ENCODE results near the gene PYCR2. TPM values are rescaled to one million over a fixed set of nuclear protein-coding genes. Genes with fewer than 3 reads are reported as not detected.
"Not testable (repeated sequence)": the region's sequence is repeated elsewhere in the genome, so short reads cannot be mapped to it uniquely, and the experiment has no call there.

Gene PYCR2
- total RNA-seq, 4 donors from 2014 or later: 28.8 to 53.8 (median 43.3) TPM

DNA sequence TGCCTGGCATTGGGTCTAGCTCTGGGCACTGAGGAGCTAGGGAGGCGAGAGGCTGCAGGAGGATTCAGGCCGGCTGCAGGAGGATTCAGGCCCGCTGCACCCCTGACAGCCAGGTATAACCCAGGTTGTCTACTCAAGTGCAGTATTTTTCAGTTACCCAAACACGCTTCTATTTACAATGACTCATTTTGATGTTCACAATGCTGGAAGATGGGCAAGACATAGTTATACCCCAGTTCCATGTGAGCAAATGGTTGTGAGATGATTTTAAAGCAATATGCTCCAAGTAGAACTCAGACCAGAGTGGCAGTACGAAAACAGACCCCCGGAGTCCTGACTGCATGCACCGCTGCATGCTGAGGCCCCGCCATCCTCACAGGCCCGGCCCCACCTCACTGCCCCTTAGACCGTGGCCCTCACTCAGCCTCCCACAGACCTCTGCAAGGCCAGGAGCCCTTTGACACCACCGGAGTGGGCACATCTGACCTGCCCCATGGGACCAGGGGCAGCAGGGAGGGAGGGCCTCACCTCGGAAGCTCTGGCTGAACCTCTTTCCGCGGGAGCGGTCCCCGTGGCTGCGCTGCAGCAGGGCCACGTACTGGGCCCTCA lies 35.7 kb downstream of the PYCR2 start:
- Histone ChIP-seq H3K4me1 (peaks cover 2% of the 10 kb centered on the region), H3K36me3 (no peaks in the 10 kb centered on the region), H3K27me3 (no peaks in the 10 kb centered on the region), H3K27ac (no peak overlapping the region), H3K9me3 (no peaks in the 10 kb centered on the region), H3K4me3 (no peak overlapping the region)
- DNase-seq (ENCODE audit: low spot score in 2 of 2): no peak
- no peak for TF ChIP-seq POLR2A (IDR thresholded peaks at IDR 0.05)
- TF ChIP-seq, protein P1, sequence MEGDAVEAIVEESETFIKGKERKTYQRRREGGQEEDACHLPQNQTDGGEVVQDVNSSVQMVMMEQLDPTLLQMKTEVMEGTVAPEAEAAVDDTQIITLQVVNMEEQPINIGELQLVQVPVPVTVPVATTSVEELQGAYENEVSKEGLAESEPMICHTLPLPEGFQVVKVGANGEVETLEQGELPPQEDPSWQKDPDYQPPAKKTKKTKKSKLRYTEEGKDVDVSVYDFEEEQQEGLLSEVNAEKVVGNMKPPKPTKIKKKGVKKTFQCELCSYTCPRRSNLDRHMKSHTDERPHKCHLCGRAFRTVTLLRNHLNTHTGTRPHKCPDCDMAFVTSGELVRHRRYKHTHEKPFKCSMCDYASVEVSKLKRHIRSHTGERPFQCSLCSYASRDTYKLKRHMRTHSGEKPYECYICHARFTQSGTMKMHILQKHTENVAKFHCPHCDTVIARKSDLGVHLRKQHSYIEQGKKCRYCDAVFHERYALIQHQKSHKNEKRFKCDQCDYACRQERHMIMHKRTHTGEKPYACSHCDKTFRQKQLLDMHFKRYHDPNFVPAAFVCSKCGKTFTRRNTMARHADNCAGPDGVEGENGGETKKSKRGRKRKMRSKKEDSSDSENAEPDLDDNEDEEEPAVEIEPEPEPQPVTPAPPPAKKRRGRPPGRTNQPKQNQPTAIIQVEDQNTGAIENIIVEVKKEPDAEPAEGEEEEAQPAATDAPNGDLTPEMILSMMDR (IDR thresholded peaks at IDR 0.05): no peak
- no peak for TF ChIP-seq EP300 (IDR thresholded peaks at IDR 0.05)
- TF ChIP-seq POLR2AphosphoS5 (IDR thresholded peaks at IDR 0.05): no peak
- WGBS: 92% methylated on average over 5 of the region's 18 CpGs

DNA sequence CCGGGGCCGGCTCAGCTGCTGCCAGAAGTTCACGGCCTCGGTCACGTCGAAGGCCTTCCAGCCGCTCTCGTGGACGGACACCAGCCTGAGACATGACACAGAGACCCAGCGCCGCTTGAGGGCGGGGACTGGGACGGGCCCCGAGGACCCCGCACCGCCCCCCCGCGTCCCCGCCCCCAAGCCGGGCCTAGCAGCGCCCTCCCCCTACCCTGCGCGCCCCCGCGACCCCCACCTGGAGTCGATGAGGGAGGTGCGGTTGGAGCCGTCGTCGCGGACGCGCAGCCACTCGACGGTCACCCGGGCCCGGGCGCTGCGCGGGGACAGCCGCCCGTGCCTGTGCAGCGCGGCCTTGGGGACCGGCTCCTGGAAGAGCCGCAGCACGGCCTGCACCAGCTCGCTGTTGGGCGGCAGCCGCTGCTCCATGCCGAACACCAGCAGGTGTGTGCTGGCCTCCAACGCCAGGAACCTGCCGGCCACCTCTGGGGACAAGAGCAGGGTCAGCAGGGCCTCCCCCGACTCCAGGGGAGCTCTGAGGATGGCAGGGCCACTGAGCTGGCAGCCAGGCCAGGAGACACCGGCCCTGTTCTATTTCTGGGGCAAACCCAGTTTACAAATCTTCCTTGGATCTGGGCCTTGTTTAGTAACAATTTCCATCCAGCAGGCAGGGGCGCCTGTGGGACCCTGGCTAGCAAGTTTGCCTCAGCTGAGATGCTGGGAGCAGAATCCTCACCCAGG lies 36.3 kb downstream of the PYCR2 start:
- not testable (repeated sequence) for H3K4me1 ChIP-seq; H3K27me3 ChIP-seq; H3K36me3 ChIP-seq; H3K27ac ChIP-seq; H3K9me3 ChIP-seq; DNase-seq (ENCODE audit: low spot score in 2 of 2); H3K4me3 ChIP-seq
- 60% methylated on average over 1 of the region's 56 CpGs for WGBS

DNA sequence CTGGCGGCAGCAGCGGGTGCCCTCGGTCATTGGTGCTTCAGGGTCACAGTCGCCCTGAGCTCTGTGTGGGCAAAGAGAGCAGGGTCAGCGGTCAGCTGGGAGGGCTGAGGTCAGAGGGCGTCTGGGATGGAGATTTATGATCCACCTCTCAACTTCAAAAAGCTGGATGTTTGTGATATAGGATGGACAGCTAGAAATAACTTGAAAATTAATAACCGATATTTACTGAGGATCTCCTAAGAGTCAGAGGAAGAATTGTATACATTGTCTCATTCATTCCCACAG lies 37.1 kb downstream of the PYCR2 start:
- WGBS: 91% methylated on average over 6 of the region's 7 CpGs

DNA sequence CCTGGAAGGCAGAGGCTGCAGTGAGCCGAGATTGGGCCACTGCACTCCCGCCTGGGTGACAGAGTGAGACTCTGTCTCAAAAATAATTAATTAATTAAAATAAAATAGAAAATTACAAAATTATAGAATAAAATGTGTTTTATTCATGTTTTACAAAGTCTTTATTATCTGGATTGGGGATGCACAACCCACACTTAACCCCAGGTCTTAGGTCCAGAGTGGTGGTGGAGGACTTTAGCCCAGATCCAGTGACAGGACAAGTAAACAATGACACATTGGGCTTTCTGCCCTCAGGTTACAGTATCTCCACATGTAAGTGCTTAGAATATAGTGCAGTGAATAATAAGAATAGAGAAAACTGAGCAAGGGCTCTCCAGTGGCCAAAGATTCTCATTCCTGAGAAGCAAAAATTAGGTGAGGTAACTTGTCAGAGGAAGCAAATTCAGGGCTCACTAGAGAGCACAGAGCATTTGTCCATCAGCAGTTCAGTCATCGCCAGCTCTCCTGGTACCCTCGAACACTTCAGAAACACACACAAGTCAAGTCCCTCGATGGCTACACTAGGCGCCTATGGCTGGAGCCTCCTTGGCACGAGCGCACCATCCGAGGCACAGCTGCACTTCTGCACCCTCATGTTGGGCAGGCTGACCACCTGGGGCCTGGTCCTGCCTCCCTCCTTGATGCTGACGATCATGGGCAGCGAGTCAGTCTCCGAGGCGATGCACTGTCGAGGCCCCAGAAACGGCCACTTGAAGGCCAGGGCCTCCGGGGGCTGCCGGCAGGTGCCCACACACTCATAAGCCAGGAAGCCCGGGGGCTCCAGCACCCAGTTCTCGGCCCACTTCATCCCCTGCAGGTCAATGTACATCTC lies 37.7 kb downstream of the PYCR2 start:
- no peak for TF ChIP-seq EP300 (IDR thresholded peaks at IDR 0.05)
- TF ChIP-seq, protein P1 (IDR thresholded peaks at IDR 0.05): no peak
- no peak for TF ChIP-seq POLR2A (IDR thresholded peaks at IDR 0.05)
- no peak for TF ChIP-seq POLR2AphosphoS5 (IDR thresholded peaks at IDR 0.05)
- 90% methylated on average over 10 of the region's 19 CpGs for WGBS
- H3K27me3 ChIP-seq: no peaks in the 10 kb centered on the region

More for the DNA sequence above, 37.1 kb downstream of the PYCR2 start:
- Histone ChIP-seq H3K36me3 (no peaks in the 10 kb centered on the region), H3K27ac (no peak overlapping the region), H3K9me3 (no peaks in the 10 kb centered on the region), H3K4me3 (no peak overlapping the region), H3K27me3 (no peaks in the 10 kb centered on the region), H3K4me1 (peaks cover 8% of the 10 kb centered on the region)
- TF ChIP-seq, protein P1 (IDR thresholded peaks at IDR 0.05): no peak
- TF ChIP-seq POLR2A (IDR thresholded peaks at IDR 0.05) (no peak), EP300 (IDR thresholded peaks at IDR 0.05) (no peak), POLR2AphosphoS5 (IDR thresholded peaks at IDR 0.05) (no peak)
- no peak for DNase-seq (ENCODE audit: low spot score in 2 of 2)

DNA sequence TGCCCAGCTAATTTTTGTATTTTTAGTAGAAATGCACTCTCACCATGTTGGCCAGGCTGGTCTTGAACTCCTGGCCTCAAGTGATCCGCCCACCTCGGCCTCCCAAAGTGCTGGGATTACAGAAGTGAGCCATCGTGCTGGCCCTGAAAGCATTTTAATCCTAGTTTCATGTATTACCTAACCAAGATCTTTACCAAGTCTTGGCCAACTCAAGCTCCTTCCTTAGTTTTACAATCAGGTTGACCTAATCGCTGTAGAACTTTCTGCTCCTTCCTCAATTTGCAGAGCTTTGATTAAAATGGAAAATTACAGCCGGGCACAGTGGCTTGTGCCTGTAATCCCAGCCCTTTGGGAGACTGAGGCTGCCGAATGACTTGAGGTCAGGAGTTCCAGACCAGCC lies 38.7 kb downstream of the PYCR2 start:
- WGBS: 86% methylated on average over 6 of the region's 6 CpGs
- Histone ChIP-seq H3K4me1 (peaks cover 22% of the 10 kb centered on the region), H3K4me3 (no peak overlapping the region), H3K27ac (no peak overlapping the region), H3K36me3 (no peaks in the 10 kb centered on the region), H3K9me3 (no peaks in the 10 kb centered on the region), H3K27me3 (no peaks in the 10 kb centered on the region)
- TF ChIP-seq POLR2AphosphoS5 (IDR thresholded peaks at IDR 0.05) (no peak), EP300 (IDR thresholded peaks at IDR 0.05) (no peak), POLR2A (IDR thresholded peaks at IDR 0.05) (no peak)
- TF ChIP-seq, protein P1 (IDR thresholded peaks at IDR 0.05): no peak
- DNase-seq (ENCODE audit: low spot score in 2 of 2): no peak

More for the DNA sequence above, 37.7 kb downstream of the PYCR2 start:
- no peaks in the 10 kb centered on the region for H3K9me3 ChIP-seq
- H3K4me3 ChIP-seq: no peak overlapping the region
- DNase-seq (ENCODE audit: low spot score in 2 of 2): no peak
- H3K27ac ChIP-seq: no peak overlapping the region
- H3K36me3 ChIP-seq: no peaks in the 10 kb centered on the region
- H3K4me1 ChIP-seq: peaks cover 11% of the 10 kb centered on the region

Measured in suprapubic skin (tissue), 4 donors.